D721Med (cell line): Measurements from ENCODE around the gene DNAJB7.
"Not testable (repeated sequence)": the region's sequence is repeated elsewhere in the genome, so short reads cannot be mapped to it uniquely, and the experiment has no call there.

Experiments
- DNase-seq: peaks from one replicate; pipeline ENCODE4 v3.0.0; 2011; ENCODE audit warnings: low spot score; ENCODE audit not compliant: insufficient read length
- FAIRE-seq: peaks from 2 replicates; lab custom pipeline; 2011; peaks lifted over from hg19 to GRCh38; lab: Jason Lieb, UNC
- CTCF ChIP-seq: IDR thresholded peaks from 2 replicates; pipeline ENCODE4 v1.5.1; 2012; ENCODE audit warnings: mild to moderate bottlenecking, control low read depth; ENCODE audit not compliant: insufficient read depth; ENCODE audit errors: missing control alignments

The DNAJB7 gene

GRCh38 chr22:40878922-40879321 is 17.0 kb upstream of the DNAJB7 start:
- DNase-seq (no peak), FAIRE-seq (no peak)
- no peak for TF ChIP-seq CTCF

GRCh38 chr22:40877488-40877887 is 15.6 kb upstream of the DNAJB7 start:
- DNase-seq (no peak), FAIRE-seq (no peak)
- no peak for TF ChIP-seq CTCF

GRCh38 chr22:40876907-40877306 is 15.0 kb upstream of the DNAJB7 start:
- no peak for FAIRE-seq

GRCh38 chr22:40875111-40875510 is 13.2 kb upstream of the DNAJB7 start:
- TF ChIP-seq CTCF: no peak
- DNase-seq: no peak
- no peak for FAIRE-seq

More at GRCh38 chr22:40876907-40877306, 15.0 kb upstream of the DNAJB7 start:
- DNase-seq: no peak
- no peak for TF ChIP-seq CTCF

- DNase-seq: no peak
- FAIRE-seq: no peak
- TF ChIP-seq CTCF: no peak
Observed at GRCh38 chr22:40874016-40874415, 12.1 kb upstream of the DNAJB7 start.

GRCh38 chr22:40868379-40868778 is 6.5 kb upstream of the DNAJB7 start:
- DNase-seq, FAIRE-seq: not testable (repeated sequence)

- FAIRE-seq: no peak
- no peak for DNase-seq
- no peak for TF ChIP-seq CTCF
Observed at GRCh38 chr22:40867109-40867508, 5.2 kb upstream of the DNAJB7 start.

GRCh38 chr22:40862537-40862936 is 624 bp upstream of the DNAJB7 start:
- TF ChIP-seq CTCF: no peak
- no peak for DNase-seq
- FAIRE-seq: no peak
